Ascending aorta (tissue), 2 donors: ENCODE results near the gene APOO. TPM values are rescaled to one million over a fixed set of nuclear protein-coding genes. Genes with fewer than 3 reads are reported as not detected.

Source experiments
- DNase-seq, 2 donors: peaks; one replicate each; pipeline ENCODE4 v3.0.0-alpha.2; 2019; ENCODE audit warnings: low spot score in 2 of 2
- H3K27ac ChIP-seq, 2 donors: fragments of 200-600 bp; sonication (generic); one replicate each; pipeline ENCODE4 v1.5.1; 2016 to 2017; ENCODE audit warnings: mild to moderate bottlenecking in 1 of 2
- H3K27me3 ChIP-seq: fragments of 200-600 bp; sonication (generic); one replicate; pipeline ENCODE4 v1.5.1; 2017
- H3K36me3 ChIP-seq, 2 donors: fragments of 200-600 bp; sonication (generic); one replicate each; pipeline ENCODE4 v1.5.1; 2016
- H3K4me1 ChIP-seq, 2 donors: fragments of 200-600 bp; sonication (generic); one replicate each; pipeline ENCODE4 v1.5.1; 2016 to 2017; ENCODE audit warnings: mild to moderate bottlenecking in 1 of 2
- H3K4me3 ChIP-seq, 2 donors: fragments of 200-600 bp; sonication (generic); one replicate each; pipeline ENCODE4 v1.5.1; 2016 to 2017; ENCODE audit warnings: mild to moderate bottlenecking in 1 of 2
- H3K9me3 ChIP-seq, 2 donors: fragments of 200-600 bp; sonication (generic); one replicate each; pipeline ENCODE4 v1.5.1; 2016
- intact Hi-C: fragments of 100-400 bp; cut with DNase I; formaldehyde crosslinking; loops from one replicate; pipeline ENCODE4 v1.15.1; 2023
- total RNA-seq: library from RNA; depleted of rRNA; stranded (reverse); fragments of >200 nt; gene quantifications from one replicate; pipeline ENCODE4 v1.1.0, GENCODE V29; 2016
- TF ChIP-seq, protein P1 (sequence below), 3 experiments: fragments of 200-600 bp in 2 of 3; fragments of 450-650 bp in 1 of 3; sonication (generic) in 2 of 3; IDR thresholded peaks; one replicate each; pipeline ENCODE4 v1.5.1; 2016 to 2019; ENCODE audit warnings: antibody characterized with exemption in 3 of 3, mild to moderate bottlenecking in 1 of 3, moderate library complexity in 1 of 3

APOO gene
- total RNA-seq, 1 donor from 2014 or later: not detected

DNA sequence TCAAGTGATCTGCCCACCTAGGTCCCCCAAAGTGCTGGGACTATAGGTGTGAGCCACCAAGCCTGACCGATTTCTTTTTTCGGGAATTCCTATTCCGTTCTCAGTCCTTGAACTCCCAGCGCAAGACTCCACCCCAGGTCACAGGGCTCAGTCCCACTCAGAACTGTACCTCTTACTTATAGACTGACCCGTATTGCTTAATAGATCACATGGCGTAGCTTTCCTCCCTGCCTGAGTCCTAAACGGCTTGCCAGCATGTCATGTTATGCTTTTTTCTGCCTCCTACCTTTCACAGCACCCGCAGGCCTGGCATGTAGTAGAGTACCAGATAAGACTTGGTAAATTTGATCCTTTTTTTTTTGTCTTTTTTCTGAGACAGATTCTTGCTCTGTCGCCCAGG lies 102.3 kb downstream of the APOO start:
- Histone ChIP-seq H3K4me1 (no peaks in the 10 kb centered on the region), H3K9me3 (no peaks in the 10 kb centered on the region), H3K4me3 (no peak overlapping the region), H3K27me3 (no peaks in the 10 kb centered on the region), H3K36me3 (no peaks in the 10 kb centered on the region), H3K27ac (no peak overlapping the region)
- no peak for DNase-seq
- TF ChIP-seq, protein P1, sequence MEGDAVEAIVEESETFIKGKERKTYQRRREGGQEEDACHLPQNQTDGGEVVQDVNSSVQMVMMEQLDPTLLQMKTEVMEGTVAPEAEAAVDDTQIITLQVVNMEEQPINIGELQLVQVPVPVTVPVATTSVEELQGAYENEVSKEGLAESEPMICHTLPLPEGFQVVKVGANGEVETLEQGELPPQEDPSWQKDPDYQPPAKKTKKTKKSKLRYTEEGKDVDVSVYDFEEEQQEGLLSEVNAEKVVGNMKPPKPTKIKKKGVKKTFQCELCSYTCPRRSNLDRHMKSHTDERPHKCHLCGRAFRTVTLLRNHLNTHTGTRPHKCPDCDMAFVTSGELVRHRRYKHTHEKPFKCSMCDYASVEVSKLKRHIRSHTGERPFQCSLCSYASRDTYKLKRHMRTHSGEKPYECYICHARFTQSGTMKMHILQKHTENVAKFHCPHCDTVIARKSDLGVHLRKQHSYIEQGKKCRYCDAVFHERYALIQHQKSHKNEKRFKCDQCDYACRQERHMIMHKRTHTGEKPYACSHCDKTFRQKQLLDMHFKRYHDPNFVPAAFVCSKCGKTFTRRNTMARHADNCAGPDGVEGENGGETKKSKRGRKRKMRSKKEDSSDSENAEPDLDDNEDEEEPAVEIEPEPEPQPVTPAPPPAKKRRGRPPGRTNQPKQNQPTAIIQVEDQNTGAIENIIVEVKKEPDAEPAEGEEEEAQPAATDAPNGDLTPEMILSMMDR (IDR thresholded peaks at IDR 0.05): no peak
- intact Hi-C loops: no loop called here

DNA sequence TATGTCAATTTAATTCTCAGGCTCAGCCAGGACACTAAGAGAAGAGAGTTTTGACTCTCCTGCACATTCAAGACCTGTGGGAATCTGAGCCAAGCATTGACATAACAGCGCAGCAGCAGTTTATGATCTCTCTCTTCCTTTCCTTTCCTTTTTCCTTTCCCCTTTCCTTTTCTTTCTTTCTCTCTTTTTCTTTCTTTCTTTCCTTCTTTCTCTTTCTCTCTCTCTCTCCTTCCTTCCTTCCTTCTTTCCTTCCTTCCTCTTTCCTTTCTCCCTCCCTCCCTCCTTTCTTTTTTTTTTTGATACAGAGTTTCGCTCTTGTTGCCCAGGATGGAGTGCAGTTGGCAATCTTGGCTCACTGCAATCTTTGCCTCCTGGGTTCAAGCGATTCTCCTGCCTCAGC lies 103.2 kb downstream of the APOO start:
- TF ChIP-seq, protein P1 (IDR thresholded peaks at IDR 0.05): no peak
- peak overlapping the region; percentile 24 to 58 for H3K27ac ChIP-seq
- no peaks in the 10 kb centered on the region for H3K36me3 ChIP-seq
- no peaks in the 10 kb centered on the region for H3K9me3 ChIP-seq
- DNase-seq: no peak
- no peaks in the 10 kb centered on the region for H3K27me3 ChIP-seq
- no peaks in the 10 kb centered on the region for H3K4me1 ChIP-seq
- intact Hi-C loops: loop anchor here (1.0 to 5.0 kb wide), 4 partner anchors 21 to 248 kb away; partner anchors contain the start of genes ACOT9, EIF2S3 and SAT1
- no peak overlapping the region for H3K4me3 ChIP-seq

DNA sequence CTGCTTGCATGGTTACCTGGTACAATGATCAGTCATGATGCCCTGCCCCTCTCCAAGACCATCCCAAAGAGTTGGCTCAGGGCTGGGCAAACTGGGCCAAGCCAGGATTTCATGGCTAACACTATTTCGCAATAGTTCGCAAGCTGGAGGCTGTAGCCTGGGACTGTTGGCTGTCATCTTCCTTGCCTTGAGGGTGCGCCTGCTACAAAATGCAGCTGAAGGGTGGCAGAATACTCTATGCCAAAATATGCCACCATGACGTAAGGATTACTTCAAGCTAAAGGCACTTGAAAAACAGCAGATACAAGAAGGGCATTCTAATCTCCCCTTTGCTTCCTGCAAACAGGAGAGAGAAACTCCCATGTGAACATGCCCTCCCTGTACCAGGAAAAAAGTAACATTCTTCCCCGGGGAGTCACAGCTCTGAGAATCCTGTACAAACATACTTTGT lies 103.8 kb downstream of the APOO start:
- Histone ChIP-seq H3K27ac (peak overlapping the region; percentile 24 to 58), H3K4me1 (no peaks in the 10 kb centered on the region), H3K36me3 (no peaks in the 10 kb centered on the region), H3K4me3 (no peak overlapping the region), H3K27me3 (no peaks in the 10 kb centered on the region), H3K9me3 (no peaks in the 10 kb centered on the region)
- intact Hi-C loops: loop anchor here (1.0 to 5.0 kb wide), 4 partner anchors 21 to 248 kb away; partner anchors contain the start of genes ACOT9, EIF2S3 and SAT1
- peak in 1 of 2 donors; percentile 75 for DNase-seq
- TF ChIP-seq, protein P1 (IDR thresholded peaks at IDR 0.05): no peak

DNA sequence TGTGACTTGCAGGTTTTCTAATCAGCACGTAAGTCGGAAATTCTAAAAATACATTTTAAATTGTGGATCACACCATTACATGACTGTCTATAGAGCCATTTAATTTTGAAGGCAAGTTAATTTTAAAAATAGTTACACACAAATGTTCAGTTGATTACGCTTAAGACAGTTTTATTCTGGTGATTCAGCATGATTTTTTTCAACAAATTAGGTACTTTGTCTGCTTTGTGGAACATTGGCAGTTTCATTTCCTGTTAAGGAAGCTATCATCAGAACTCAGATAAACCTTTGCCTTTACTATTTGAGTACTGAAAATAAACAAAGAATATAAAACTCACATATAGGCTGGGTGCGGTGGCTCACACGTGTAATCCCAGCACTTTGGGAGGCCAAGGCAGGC lies 105.3 kb downstream of the APOO start:
- TF ChIP-seq, protein P1 (IDR thresholded peaks at IDR 0.05): no peak
- peak overlapping the region; percentile 29 to 55 for H3K27ac ChIP-seq
- DNase-seq: no peak
- no peaks in the 10 kb centered on the region for H3K27me3 ChIP-seq
- H3K4me3 ChIP-seq: no peak overlapping the region
- no peaks in the 10 kb centered on the region for H3K4me1 ChIP-seq
- H3K36me3 ChIP-seq: no peaks in the 10 kb centered on the region
- intact Hi-C loops: loop anchor here (5.0 kb wide), 3 partner anchors 60 to 250 kb away; partner anchors contain the start of genes ACOT9 and EIF2S3
- no peaks in the 10 kb centered on the region for H3K9me3 ChIP-seq

DNA sequence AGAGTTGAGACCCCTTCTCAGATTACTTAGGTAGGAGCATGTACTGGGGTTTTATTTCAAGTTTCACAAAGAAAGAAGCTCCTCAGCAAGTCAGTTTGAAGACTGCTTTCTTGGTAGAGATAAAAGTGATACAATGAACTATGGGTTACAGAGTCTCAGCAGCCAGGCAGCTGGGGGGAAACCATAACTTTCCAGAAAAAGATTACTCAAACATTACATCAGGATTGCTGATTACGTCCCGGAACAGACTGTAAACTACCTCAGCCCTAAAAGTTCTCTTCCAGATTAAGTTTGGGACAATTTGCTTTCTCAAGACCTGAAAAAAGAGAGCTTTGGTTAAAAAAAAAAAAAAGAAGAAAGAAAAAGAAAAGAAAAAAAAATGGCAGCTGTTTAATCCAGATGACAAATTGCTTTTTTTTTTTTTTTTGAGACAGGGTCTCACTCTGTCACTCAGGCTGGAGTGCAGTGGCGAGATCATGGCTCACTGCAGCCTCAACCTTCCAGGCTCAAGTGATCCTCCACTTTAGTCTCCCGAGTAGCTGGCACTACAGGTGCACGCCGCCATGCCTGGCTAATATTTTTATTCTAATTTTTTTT lies 108.2 kb downstream of the APOO start:
- Histone ChIP-seq H3K27ac (no peak overlapping the region), H3K27me3 (no peaks in the 10 kb centered on the region), H3K4me3 (no peak overlapping the region), H3K36me3 (no peaks in the 10 kb centered on the region), H3K4me1 (no peaks in the 10 kb centered on the region), H3K9me3 (no peaks in the 10 kb centered on the region)
- no peak for DNase-seq
- intact Hi-C loops: loop anchor here (5.0 kb wide), 3 partner anchors 57 to 253 kb away; partner anchors contain the start of genes ACOT9 and EIF2S3
- TF ChIP-seq, protein P1 (IDR thresholded peaks at IDR 0.05): no peak
